OCI-LY1 (cell line): ENCODE data around the gene TLCD4.

Experiments used
- EZH2 ChIP-seq: fragments of 200-600 bp; sonication (generic), shearing (Covaris generic); IDR thresholded peaks from 2 replicates; pipeline ENCODE4 v1.8.0; 2017; ENCODE audit warnings: borderline replicate concordance, mixed run types, mild to moderate bottlenecking, antibody characterized with exemption, low read length, moderate library complexity, mixed read lengths
- TF ChIP-seq, protein P1 (sequence below): fragments of 200-600 bp; sonication (generic), shearing (Covaris generic); IDR thresholded peaks from 2 replicates; pipeline ENCODE4 v1.5.1; 2017; ENCODE audit warnings: mild to moderate bottlenecking, antibody characterized with exemption, low read length, moderate library complexity, mixed read lengths

GRCh38 chr1:95080446-95080845 lies 36.7 kb upstream of the TLCD4 start:
- TF ChIP-seq, protein P1, sequence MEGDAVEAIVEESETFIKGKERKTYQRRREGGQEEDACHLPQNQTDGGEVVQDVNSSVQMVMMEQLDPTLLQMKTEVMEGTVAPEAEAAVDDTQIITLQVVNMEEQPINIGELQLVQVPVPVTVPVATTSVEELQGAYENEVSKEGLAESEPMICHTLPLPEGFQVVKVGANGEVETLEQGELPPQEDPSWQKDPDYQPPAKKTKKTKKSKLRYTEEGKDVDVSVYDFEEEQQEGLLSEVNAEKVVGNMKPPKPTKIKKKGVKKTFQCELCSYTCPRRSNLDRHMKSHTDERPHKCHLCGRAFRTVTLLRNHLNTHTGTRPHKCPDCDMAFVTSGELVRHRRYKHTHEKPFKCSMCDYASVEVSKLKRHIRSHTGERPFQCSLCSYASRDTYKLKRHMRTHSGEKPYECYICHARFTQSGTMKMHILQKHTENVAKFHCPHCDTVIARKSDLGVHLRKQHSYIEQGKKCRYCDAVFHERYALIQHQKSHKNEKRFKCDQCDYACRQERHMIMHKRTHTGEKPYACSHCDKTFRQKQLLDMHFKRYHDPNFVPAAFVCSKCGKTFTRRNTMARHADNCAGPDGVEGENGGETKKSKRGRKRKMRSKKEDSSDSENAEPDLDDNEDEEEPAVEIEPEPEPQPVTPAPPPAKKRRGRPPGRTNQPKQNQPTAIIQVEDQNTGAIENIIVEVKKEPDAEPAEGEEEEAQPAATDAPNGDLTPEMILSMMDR: no peak
- TF ChIP-seq EZH2: no peak
